ENCODE results near the gene MIA. TPM values are rescaled to one million over a fixed set of nuclear protein-coding genes. Genes with fewer than 3 reads are reported as not detected.
A peak's percentile ranks its signal among the peaks of the same experiment; 100 is the strongest.

Gene MIA
- polyA plus RNA-seq, 4 donors = 2.7 to 4.3 (median 3.2) TPM; not detected in 1

DNA sequence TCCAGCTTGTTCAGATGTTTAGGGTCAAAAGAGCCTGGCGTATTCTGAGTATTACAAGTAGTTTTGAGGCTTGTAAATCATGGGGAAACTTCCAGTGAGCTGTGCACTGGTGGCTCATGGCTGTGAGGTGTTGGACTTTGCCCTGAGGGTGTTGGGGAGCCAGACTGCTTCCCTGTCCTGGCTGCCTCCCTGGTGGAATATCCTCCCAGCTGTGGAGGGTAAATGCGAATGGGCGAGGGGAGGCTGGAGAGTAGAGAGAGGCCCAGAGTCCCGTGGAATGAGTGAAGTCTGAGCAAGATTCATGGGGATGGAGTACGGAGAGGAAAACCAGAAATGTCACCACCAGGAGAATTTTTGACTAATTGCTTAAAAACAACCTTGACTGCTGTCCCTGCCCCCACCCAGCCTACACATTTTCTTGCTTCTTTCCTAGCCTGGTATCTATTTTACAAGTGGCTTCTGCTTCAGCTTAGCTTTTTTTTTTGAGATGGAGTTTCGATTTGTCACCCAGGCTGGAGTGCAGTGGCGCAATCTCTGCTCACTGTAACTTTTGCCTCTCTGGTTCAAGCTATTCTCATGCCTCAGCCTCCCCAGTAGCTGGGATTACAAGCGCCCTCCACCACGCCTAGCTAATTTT lies 20.6 kb upstream of the MIA start:
- H3K9me3 ChIP-seq (ENCODE audit: control insufficient read depth in 2 of 2, insufficient read depth in 1 of 2, low read depth in 1 of 2, low read length in 1 of 2) = no peaks in the 10 kb centered on the region
- H3K27ac ChIP-seq (ENCODE audit: low read depth in 1 of 3, low read length in 2 of 3) = peak overlapping the region; percentile 83 to 95 (median 94)
- H3K36me3 ChIP-seq (ENCODE audit: control insufficient read depth in 3 of 3, insufficient read depth in 2 of 3, low read depth in 1 of 3, low read length in 3 of 3) = peaks cover 5 to 60% (median 16%) of the 10 kb centered on the region in 3 donors
- WGBS, 3 donors = 25 to 50% (median 30%) methylated on average over 9 of the region's 9 CpGs
- peaks cover 0 to 23% (median 11%) of the 10 kb centered on the region in 3 donors for H3K4me1 ChIP-seq (ENCODE audit: control insufficient read depth in 3 of 3, insufficient read depth in 2 of 3, low read depth in 1 of 3, low read length in 2 of 3)
- DNase-seq (peak; percentile 88 to 92), FAIRE-seq (no peak)
- no peaks in the 10 kb centered on the region for H3K27me3 ChIP-seq (ENCODE audit: control insufficient read depth in 3 of 3, insufficient read depth in 3 of 3, low read length in 3 of 3)
- H3K4me3 ChIP-seq (ENCODE audit: low read depth in 1 of 3, low read length in 3 of 3) = peak overlapping the region in 2 of 3 donors; percentile 11 to 42

DNA sequence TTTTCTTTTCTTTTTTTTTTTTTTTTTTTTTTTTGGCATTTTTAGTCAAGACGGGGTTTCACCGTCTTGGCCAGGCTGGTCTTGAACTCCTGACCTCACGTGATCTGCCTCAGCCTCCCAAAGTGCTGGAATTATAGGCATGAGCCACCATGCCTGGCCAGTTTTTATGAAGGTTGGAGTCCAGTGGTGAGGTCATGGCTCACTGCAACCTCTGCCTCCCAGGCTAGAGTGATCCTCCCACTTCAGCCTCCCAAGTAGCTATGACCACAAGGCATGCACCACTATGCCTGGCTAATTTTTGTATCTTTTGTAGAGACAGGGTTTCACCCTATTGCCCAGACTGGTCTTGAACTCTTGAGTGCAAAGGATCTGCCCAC lies 20.1 kb upstream of the MIA start:
- no peak for FAIRE-seq
- DNase-seq = no peak
- Histone ChIP-seq H3K4me1 (ENCODE audit: control insufficient read depth in 3 of 3, insufficient read depth in 2 of 3, low read depth in 1 of 3, low read length in 2 of 3) (peaks cover 0 to 19% (median 11%) of the 10 kb centered on the region in 3 donors), H3K27ac (ENCODE audit: low read depth in 1 of 3, low read length in 2 of 3) (peak overlapping the region; percentile 40 to 94 (median 83)), H3K9me3 (ENCODE audit: control insufficient read depth in 2 of 2, insufficient read depth in 1 of 2, low read depth in 1 of 2, low read length in 1 of 2) (no peaks in the 10 kb centered on the region), H3K4me3 (ENCODE audit: low read depth in 1 of 3, low read length in 3 of 3) (no peak overlapping the region), H3K27me3 (ENCODE audit: control insufficient read depth in 3 of 3, insufficient read depth in 3 of 3, low read length in 3 of 3) (no peaks in the 10 kb centered on the region), H3K36me3 (ENCODE audit: control insufficient read depth in 3 of 3, insufficient read depth in 2 of 3, low read depth in 1 of 3, low read length in 3 of 3) (peaks cover 7 to 65% (median 16%) of the 10 kb centered on the region in 3 donors)
- WGBS, 3 donors = 59 to 66% (median 65%) methylated on average over 3 of the region's 3 CpGs

DNA sequence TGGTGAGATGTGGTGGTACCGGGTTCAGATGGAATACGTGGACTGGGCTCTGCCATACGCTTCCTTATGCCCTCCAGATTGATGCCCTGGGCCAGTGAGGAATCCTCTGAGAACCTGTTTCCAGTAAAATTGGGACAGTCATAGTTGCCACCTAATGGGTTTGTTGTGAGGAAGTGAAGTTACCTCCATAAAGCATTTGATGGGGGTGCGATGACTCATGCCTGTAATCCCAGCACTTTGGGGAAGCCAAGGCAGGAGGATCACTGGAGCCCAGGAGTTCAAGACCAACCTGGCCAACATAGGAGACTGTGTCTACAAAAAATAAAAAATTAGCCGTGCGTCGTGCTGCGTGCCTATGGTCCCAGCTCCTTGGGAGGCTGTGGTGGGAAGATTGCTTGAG lies 19.5 kb upstream of the MIA start:
- peaks cover 7 to 70% (median 20%) of the 10 kb centered on the region in 3 donors for H3K36me3 ChIP-seq (ENCODE audit: control insufficient read depth in 3 of 3, insufficient read depth in 2 of 3, low read depth in 1 of 3, low read length in 3 of 3)
- peak overlapping the region in 1 of 3 donors; percentile 19 for H3K27ac ChIP-seq (ENCODE audit: low read depth in 1 of 3, low read length in 2 of 3)
- H3K4me1 ChIP-seq (ENCODE audit: control insufficient read depth in 3 of 3, insufficient read depth in 2 of 3, low read depth in 1 of 3, low read length in 2 of 3) = peaks cover 0 to 19% (median 11%) of the 10 kb centered on the region in 3 donors
- H3K27me3 ChIP-seq (ENCODE audit: control insufficient read depth in 3 of 3, insufficient read depth in 3 of 3, low read length in 3 of 3) = no peaks in the 10 kb centered on the region
- DNase-seq = no peak
- no peak for FAIRE-seq
- H3K9me3 ChIP-seq (ENCODE audit: control insufficient read depth in 2 of 2, insufficient read depth in 1 of 2, low read depth in 1 of 2, low read length in 1 of 2) = no peaks in the 10 kb centered on the region
- H3K4me3 ChIP-seq (ENCODE audit: low read depth in 1 of 3, low read length in 3 of 3) = no peak overlapping the region
- WGBS, 3 donors = 95% methylated on average over 8 of the region's 8 CpGs

DNA sequence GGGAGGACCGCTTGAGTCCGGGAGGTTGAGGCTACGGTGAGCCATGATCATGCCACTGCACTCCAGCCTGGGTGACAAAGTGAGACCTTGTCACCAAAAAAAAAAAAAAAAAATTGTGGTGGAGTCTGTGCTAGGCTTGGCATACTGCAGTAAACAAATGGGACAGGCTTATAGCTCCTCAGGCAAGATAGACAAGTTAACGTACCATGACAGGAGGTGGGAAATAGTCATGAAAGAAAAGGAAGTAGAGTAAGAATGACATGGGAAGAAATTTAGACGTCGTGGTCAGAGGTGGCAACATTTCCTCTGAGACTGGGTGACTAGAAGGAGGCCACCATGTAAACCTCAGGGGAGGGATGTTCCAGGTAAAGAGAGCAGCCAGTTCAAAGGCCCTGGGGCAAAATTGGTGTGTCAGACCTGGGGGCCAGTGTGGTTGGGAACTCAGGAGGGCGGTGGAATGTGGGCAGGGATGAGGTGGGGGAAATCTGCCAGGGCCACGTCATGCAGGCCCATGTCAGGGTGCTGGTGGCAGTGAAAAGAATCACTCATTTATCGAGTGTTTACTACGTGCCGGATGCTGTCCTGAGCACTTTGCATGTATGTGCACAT lies 18.7 kb upstream of the MIA start:
- FAIRE-seq (no peak), DNase-seq (no peak)
- WGBS, 3 donors = 62 to 76% (median 72%) methylated on average over 10 to 11 of the region's 11 CpGs
- peaks cover 0 to 19% (median 11%) of the 10 kb centered on the region in 3 donors for H3K4me1 ChIP-seq (ENCODE audit: control insufficient read depth in 3 of 3, insufficient read depth in 2 of 3, low read depth in 1 of 3, low read length in 2 of 3)
- H3K27ac ChIP-seq (ENCODE audit: low read depth in 1 of 3, low read length in 2 of 3) = peak overlapping the region in 1 of 3 donors; percentile 12
- H3K4me3 ChIP-seq (ENCODE audit: low read depth in 1 of 3, low read length in 3 of 3) = no peak overlapping the region
- H3K36me3 ChIP-seq (ENCODE audit: control insufficient read depth in 3 of 3, insufficient read depth in 2 of 3, low read depth in 1 of 3, low read length in 3 of 3) = peaks cover 11 to 76% (median 26%) of the 10 kb centered on the region in 3 donors
- no peaks in the 10 kb centered on the region for H3K27me3 ChIP-seq (ENCODE audit: control insufficient read depth in 3 of 3, insufficient read depth in 3 of 3, low read length in 3 of 3)
- no peaks in the 10 kb centered on the region for H3K9me3 ChIP-seq (ENCODE audit: control insufficient read depth in 2 of 2, insufficient read depth in 1 of 2, low read depth in 1 of 2, low read length in 1 of 2)

DNA sequence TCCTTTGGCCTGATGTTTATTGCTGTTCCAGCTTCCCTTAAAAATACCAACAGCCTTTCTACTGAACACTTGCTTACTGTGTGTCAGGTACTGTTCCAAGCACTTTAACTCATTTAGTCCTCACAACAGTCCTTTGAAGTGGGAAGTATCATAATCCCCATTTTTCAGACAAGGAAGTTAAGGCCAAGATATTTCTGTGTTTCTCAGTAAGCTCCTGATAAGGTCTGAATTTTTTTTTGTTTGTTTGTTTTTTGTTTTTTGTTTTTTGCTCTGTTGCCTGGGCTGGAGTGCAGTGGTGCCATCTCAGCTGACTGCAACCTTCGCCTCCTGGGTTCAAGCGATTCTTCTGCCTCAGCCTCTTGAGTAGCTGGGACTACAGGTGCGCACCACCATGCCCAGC lies 16.8 kb upstream of the MIA start:
- DNase-seq = no peak
- 95 to 98% (median 97%) methylated on average over 3 of the region's 3 CpGs for WGBS, 3 donors
- Histone ChIP-seq H3K4me1 (ENCODE audit: control insufficient read depth in 3 of 3, insufficient read depth in 2 of 3, low read depth in 1 of 3, low read length in 2 of 3) (peaks cover 0 to 19% (median 11%) of the 10 kb centered on the region in 3 donors), H3K4me3 (ENCODE audit: low read depth in 1 of 3, low read length in 3 of 3) (no peak overlapping the region), H3K27me3 (ENCODE audit: control insufficient read depth in 3 of 3, insufficient read depth in 3 of 3, low read length in 3 of 3) (no peaks in the 10 kb centered on the region), H3K27ac (ENCODE audit: low read depth in 1 of 3, low read length in 2 of 3) (no peak overlapping the region), H3K9me3 (ENCODE audit: control insufficient read depth in 2 of 2, insufficient read depth in 1 of 2, low read depth in 1 of 2, low read length in 1 of 2) (no peaks in the 10 kb centered on the region), H3K36me3 (ENCODE audit: control insufficient read depth in 3 of 3, insufficient read depth in 2 of 3, low read depth in 1 of 3, low read length in 3 of 3) (peaks cover 28 to 87% (median 35%) of the 10 kb centered on the region in 3 donors)
- FAIRE-seq = no peak

DNA sequence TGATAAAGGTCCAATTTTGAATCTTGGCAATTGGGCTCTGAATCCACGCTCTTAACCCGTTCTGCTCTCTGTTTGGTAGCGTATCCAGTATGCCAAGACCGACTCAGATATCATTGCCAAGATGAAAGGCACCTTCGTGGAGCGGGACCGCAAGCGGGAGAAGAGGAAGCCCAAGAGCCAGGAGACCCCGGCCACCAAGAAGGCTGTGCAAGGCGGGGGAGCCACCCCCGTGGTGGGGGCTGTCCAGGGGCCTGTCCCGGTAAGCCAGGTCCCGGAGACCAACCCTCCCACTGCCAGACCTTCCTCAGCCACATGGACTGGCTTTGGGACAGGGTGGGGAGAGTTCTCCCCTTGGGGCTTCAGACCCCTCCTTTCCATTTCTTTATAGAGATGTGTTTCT lies 16.0 kb upstream of the MIA start:
- 90 to 97% (median 94%) methylated on average over 13 of the region's 13 CpGs for WGBS, 3 donors
- FAIRE-seq = no peak
- peaks cover 36 to 89% (median 36%) of the 10 kb centered on the region in 3 donors for H3K36me3 ChIP-seq (ENCODE audit: control insufficient read depth in 3 of 3, insufficient read depth in 2 of 3, low read depth in 1 of 3, low read length in 3 of 3)

DNA sequence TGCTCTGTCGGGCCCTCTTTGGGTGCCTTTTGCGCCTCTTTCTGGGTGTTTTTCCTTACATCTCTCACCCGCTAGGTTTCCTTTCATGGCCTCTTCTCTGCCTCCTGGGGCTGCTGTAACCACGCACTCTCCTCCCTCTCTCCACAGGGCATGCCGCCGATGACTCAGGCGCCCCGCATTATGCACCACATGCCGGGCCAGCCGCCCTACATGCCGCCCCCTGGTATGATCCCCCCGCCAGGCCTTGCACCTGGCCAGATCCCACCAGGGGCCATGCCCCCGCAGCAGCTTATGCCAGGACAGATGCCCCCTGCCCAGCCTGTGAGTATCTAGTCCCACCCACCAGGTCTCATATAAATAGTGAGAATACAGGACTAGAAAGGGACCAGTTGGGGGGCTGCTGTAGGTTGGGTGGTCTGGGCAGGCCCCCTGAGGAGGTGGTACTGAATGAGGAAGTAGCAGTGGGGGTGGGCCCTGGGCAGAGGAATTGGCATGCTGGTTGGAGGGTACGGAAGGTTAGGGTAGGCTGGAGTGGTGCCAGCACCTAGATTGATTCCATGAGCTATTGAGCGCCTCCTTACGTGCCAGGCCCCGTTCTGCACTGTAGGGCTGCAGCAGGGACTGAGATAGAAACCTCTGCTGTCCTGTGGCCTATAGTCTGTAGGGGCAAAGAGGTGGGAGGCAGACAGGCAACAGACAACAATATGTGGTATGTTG lies 12.4 kb upstream of the MIA start:
- Histone ChIP-seq H3K27ac (ENCODE audit: low read depth in 1 of 3, low read length in 2 of 3) (no peak overlapping the region), H3K4me3 (ENCODE audit: low read depth in 1 of 3, low read length in 3 of 3) (no peak overlapping the region), H3K36me3 (ENCODE audit: control insufficient read depth in 3 of 3, insufficient read depth in 2 of 3, low read depth in 1 of 3, low read length in 3 of 3) (peaks cover 41 to 91% (median 47%) of the 10 kb centered on the region in 3 donors), H3K27me3 (ENCODE audit: control insufficient read depth in 3 of 3, insufficient read depth in 3 of 3, low read length in 3 of 3) (no peaks in the 10 kb centered on the region), H3K4me1 (ENCODE audit: control insufficient read depth in 3 of 3, insufficient read depth in 2 of 3, low read depth in 1 of 3, low read length in 2 of 3) (no peaks in the 10 kb centered on the region), H3K9me3 (ENCODE audit: control insufficient read depth in 2 of 2, insufficient read depth in 1 of 2, low read depth in 1 of 2, low read length in 1 of 2) (no peaks in the 10 kb centered on the region)
- FAIRE-seq (no peak), DNase-seq (no peak)
- WGBS, 3 donors = 91 to 95% (median 91%) methylated on average over 17 of the region's 17 CpGs

More for the DNA sequence above, 16.0 kb upstream of the MIA start:
- Histone ChIP-seq H3K4me1 (ENCODE audit: control insufficient read depth in 3 of 3, insufficient read depth in 2 of 3, low read depth in 1 of 3, low read length in 2 of 3) (peaks cover 0 to 11% (median 11%) of the 10 kb centered on the region in 3 donors), H3K27me3 (ENCODE audit: control insufficient read depth in 3 of 3, insufficient read depth in 3 of 3, low read length in 3 of 3) (no peaks in the 10 kb centered on the region), H3K27ac (ENCODE audit: low read depth in 1 of 3, low read length in 2 of 3) (no peak overlapping the region), H3K4me3 (ENCODE audit: low read depth in 1 of 3, low read length in 3 of 3) (no peak overlapping the region), H3K9me3 (ENCODE audit: control insufficient read depth in 2 of 2, insufficient read depth in 1 of 2, low read depth in 1 of 2, low read length in 1 of 2) (no peaks in the 10 kb centered on the region)
- no peak for DNase-seq

DNA sequence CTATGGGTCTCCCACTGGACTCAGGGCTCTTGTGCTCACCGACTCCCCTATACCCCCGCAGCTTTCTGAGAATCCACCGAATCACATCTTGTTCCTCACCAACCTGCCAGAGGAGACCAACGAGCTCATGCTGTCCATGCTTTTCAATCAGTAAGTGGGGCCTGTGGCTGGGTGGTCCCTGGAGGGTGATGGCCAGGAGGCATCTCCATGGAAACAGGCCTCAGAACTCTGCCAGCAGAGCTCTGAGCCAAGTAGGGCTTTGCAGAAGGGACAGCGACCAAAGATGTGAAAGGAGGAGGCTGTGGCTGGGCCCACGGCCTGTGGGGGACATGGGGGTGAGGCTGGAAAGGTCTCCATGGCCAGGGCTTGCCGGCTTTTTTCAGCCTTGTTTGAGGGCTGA lies 11.8 kb upstream of the MIA start:
- Histone ChIP-seq H3K9me3 (ENCODE audit: control insufficient read depth in 2 of 2, insufficient read depth in 1 of 2, low read depth in 1 of 2, low read length in 1 of 2) (no peaks in the 10 kb centered on the region), H3K4me1 (ENCODE audit: control insufficient read depth in 3 of 3, insufficient read depth in 2 of 3, low read depth in 1 of 3, low read length in 2 of 3) (no peaks in the 10 kb centered on the region), H3K27ac (ENCODE audit: low read depth in 1 of 3, low read length in 2 of 3) (no peak overlapping the region), H3K36me3 (ENCODE audit: control insufficient read depth in 3 of 3, insufficient read depth in 2 of 3, low read depth in 1 of 3, low read length in 3 of 3) (peaks cover 41 to 86% (median 47%) of the 10 kb centered on the region in 3 donors), H3K27me3 (ENCODE audit: control insufficient read depth in 3 of 3, insufficient read depth in 3 of 3, low read length in 3 of 3) (no peaks in the 10 kb centered on the region), H3K4me3 (ENCODE audit: low read depth in 1 of 3, low read length in 3 of 3) (no peak overlapping the region)
- DNase-seq = no peak
- no peak for FAIRE-seq
- WGBS, 3 donors = 87 to 94% (median 91%) methylated on average over 7 of the region's 7 CpGs

Data from small intestine (tissue), 7 donors.